AG04449 (cell line): ENCODE data around the gene HLTF.

Source experiments
- CTCF ChIA-PET: fragments of 350-600 bp; formaldehyde crosslinking; extraction: SDS; loops from one replicate; lab custom pipeline; 2021; ENCODE audit warnings: antibody characterized with exemption; lab: Yijun Ruan, JAX
- POLR2A ChIA-PET: fragments of 400-600, 350-600 bp; formaldehyde crosslinking; extraction: SDS; loops from one replicate; lab custom pipeline; 2020; ENCODE audit warnings: antibody characterized with exemption, inconsistent platforms; lab: Yijun Ruan, JAX
- DNase-seq: peaks from one replicate; pipeline ENCODE4 v3.0.0-alpha.2; 2010; ENCODE audit warnings: low read depth, low spot score
- H3K4me3 ChIP-seq: 2 replicates; pipeline ENCODE4 v1.5.1; 2011; ENCODE audit warnings: low read depth, mild to moderate bottlenecking, control low read depth, low read length
- CTCF ChIP-seq: IDR thresholded peaks from one replicate; pipeline ENCODE4 v1.5.1; 2011; ENCODE audit warnings: mild to moderate bottlenecking, moderate library complexity, low read length, control low read depth, inconsistent platforms; ENCODE audit not compliant: insufficient read depth; ENCODE audit errors: missing control alignments

HLTF gene

GRCh38 chr3:149031096-149031495 is 55.2 kb downstream of the HLTF start:
- no peak for DNase-seq
- POLR2A ChIA-PET, result no interaction called here
- no peak for TF ChIP-seq CTCF
- CTCF ChIA-PET, result interaction anchor here (0.9 kb wide), 1 partner anchor 77 kb away, joined by 3 read pairs; no protein-coding TSS in a partner anchor
- no peak overlapping the region for H3K4me3 ChIP-seq

GRCh38 chr3:149026718-149027117 is 59.6 kb downstream of the HLTF start:
- ChIA-PET CTCF (interaction anchor here (0.6 to 1.2 kb wide), 2 partner anchors 10 to 52 kb away, joined by 3 to 4 read pairs; no protein-coding TSS in a partner anchor), POLR2A (no interaction called here)
- DNase-seq, result no peak
- no peak overlapping the region for H3K4me3 ChIP-seq
- no peak for TF ChIP-seq CTCF

GRCh38 chr3:149023951-149024350 is 62.4 kb downstream of the HLTF start:
- ChIA-PET CTCF (no interaction called here), POLR2A (no interaction called here)
- no peak for DNase-seq
- no peak for TF ChIP-seq CTCF
- no peak overlapping the region for H3K4me3 ChIP-seq

GRCh38 chr3:149021830-149022229 is 64.5 kb downstream of the HLTF start:
- DNase-seq, result no peak
- POLR2A ChIA-PET, result no interaction called here
- TF ChIP-seq CTCF, result no peak
- CTCF ChIA-PET, result no interaction called here
- no peak overlapping the region for H3K4me3 ChIP-seq

GRCh38 chr3:149020839-149021252 is 65.5 kb downstream of the HLTF start:
- no peak overlapping the region for H3K4me3 ChIP-seq
- CTCF ChIA-PET, result no interaction called here
- POLR2A ChIA-PET, result no interaction called here
- DNase-seq, result no peak
- no peak for TF ChIP-seq CTCF

- CTCF ChIA-PET, result no interaction called here
- no peak overlapping the region for H3K4me3 ChIP-seq
- no peak for TF ChIP-seq CTCF
- POLR2A ChIA-PET, result no interaction called here
- DNase-seq, result no peak
These were observed 66.0 kb downstream of the HLTF start for GRCh38 chr3:149020196-149020838.
